NCI-H1436 treated with DMSO at 0.1 percent for 48 hours (cell line): ENCODE results near the gene TAP1.
"Not testable (repeated sequence)": the region's sequence is repeated elsewhere in the genome, so short reads cannot be mapped to it uniquely, and the experiment has no call there.

ENCODE experiments used
- DNase-seq: peaks from one replicate; lab custom pipeline; 2025; lab: John Stamatoyannopoulos, UW

Gene TAP1

DNA sequence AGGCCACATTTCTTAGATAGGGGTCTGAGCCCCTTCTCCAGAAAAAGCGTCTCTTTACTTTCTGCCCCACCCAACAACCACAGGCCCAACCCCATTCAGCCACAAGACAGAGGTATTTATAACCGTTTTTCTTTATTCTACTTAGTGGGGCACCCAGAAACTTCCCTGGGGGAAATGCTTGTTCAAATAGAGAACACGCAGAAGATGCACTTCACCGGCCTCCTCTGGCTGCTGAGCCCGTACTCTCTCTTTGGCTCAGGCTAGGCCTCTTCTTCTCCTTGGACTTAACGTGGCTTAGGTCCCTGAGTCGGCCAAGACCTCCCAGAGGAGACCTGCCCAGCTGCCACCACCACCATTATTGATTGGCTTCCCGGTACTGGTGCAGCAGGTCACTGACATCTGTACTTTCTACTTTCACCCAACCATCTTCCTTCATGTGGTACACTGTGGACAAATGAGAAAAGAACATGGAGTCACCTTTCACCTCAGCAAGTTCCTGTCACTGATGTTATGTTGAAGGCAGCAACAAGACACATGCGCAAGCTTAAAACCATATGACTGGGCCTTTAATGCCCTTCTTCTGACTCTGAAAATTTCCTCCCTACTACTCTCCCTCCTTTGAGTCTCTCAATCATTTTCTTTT, 12.8 kb downstream of the TAP1 start:
- no peak for DNase-seq

DNA sequence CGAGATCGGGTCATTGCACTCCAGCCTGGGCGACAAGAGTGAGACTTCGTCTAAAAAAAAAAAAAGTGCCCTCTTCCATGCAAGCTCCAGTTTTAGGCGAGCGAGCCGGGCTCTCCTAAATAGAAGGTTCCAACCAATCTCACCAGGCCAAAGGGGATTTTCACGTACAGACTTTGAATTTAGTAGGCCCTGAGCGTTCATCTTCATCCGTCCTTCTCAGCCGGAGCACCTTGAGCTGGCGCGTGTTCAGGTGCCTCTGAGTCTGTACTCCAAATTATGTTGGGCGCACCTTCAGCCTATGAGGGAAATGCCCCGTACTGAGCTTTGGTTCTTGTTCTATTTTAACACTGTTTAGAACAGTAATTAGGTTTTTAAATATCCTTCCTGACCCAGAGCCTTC, 14.1 kb downstream of the TAP1 start:
- no peak for DNase-seq

DNA sequence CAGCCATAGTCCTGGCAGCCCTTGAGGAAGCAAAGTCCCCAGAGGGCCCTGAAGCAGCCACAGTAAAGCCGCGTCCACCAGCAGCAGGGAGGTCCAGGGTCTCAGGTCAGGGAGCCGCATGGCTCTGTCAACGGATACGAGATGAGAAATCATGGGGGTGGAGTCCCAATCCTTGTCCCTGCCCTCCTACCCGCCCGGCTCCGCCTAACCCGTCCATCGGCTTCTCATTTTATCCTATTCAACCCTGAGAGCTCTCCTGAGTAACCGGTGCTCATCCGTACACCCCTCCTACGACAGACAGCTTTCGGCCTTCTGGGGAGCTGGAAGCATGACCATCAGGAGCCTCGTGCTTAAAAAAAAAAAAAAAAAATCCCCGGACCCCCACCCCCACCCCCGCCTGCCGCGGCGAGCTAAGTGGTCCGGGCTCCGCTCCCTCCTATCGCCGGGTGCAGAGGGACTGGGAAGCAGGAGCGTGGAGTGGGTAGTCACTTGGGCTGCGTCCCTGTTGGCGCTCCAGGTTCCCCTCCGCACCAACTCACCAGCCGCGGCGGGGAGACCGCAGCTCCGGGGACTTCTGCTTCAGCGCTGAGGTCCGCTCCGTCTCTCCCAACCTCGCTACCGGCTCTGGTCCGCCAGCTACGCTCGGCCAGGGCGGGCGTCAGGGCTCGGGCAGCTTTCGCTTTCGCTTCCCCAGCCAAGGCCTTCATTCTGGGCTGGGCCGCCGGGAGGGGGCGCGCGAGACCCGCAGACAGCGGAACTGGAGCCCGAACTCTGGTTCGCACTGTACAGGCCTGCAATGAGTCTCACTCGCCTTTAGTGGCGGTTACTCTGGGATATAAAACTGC, 15.2 kb downstream of the TAP1 start, which contains the start of gene TAP2:
TSS of gene TAP2 (minus strand) at position 626 of the 845 bp plus-strand sequence. CDS start at position 120, 506 bp downstream.
- DNase-seq = peak; percentile 79

DNA sequence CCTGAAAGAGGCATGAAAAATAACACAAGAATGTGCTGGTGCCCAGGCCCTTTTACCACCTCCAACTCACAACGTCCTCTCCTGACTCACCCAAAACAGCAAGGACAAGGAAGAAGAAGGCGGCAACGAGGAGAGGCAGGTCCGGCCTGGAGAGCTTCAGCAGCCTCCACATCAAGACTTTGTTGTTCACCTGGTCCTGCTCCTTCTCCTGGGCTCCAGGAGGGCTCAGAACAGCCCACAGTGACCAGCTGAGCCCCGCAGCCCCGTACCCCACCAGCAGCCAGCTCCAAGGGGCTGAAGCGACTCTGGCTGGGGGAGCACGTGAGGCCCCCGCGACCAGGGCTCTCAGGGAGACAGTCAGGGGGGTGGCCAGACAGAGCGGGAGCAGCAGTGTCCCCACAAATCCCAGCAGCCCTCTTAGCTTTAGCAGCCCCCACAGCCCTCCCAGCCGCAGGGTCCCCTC, 15.8 kb downstream of the TAP1 start:
- DNase-seq = no peak

DNA sequence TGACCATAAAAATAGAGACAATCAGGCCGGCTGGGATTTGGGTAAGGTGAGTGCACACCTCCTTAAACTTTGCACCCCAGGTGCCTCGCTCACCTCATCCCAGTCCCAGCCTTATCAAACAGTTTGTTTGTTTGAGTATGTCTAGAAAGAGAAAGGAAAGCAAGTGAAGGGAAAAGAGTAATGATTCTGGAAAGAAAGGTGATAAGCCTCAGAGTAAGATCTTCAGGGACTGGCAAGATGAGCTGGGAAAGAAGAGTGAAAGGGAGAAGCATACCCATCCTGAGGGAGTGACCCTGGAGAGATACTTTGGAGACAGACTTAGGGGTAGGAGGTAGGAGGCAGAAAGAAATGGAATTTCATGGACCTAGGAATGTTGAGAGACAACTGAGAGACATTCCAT, 16.6 kb downstream of the TAP1 start:
- no peak for DNase-seq

DNA sequence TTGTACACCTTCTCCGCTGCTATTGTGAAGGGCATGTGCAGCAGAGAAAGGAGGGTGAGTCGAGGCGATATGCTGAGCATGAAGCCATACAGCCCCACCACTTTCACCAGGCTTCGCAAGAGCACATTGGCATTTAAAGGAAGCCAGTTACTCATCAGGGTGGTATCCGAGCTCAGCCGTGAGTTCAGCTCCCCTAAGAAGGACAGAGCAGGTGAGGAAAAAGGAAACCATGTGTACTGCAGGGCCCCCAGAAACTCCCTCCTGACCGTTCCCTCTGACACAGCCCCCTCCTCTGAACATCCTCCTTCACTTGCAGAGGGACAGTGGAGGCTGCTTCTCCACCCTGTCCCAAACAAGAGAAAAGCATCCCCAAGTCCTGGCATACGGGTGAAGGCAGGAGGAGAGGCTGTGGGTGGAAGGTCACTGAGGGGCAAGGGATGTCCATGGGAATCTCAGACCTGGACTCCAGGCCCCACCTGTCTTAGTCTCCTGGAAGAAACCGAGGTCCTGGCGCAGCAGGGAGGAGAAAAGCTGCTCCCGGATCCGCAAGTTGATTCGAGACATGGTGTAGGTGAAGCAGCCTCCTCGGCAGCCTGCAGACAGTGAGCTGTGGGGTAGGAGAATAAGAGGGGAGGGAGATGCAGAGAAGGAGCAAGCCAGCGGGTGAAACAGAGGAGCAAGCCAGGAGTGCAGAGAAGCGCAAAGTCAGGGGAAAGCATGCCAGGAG, 18.2 kb downstream of the TAP1 start:
- DNase-seq = no peak

DNA sequence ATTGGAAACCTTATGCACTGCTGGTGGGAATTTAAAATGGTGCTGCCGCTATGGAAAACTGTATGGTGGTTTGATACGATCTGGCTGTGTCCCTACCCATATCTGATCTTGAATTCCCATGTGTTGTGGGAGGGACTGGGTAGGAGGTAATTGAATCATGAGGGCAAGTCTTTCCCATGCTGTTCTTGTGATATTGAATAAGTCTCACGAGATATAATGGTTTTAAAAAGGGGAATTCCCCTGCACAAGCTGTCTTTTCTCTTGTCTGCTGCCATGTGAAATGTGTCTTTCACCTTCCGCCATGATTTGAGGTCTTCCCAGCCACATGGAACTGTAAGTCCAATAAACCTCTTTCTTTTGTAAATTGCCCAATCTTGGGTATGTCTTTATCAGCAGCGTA, 19.8 kb downstream of the TAP1 start:
- no peak for DNase-seq

DNA sequence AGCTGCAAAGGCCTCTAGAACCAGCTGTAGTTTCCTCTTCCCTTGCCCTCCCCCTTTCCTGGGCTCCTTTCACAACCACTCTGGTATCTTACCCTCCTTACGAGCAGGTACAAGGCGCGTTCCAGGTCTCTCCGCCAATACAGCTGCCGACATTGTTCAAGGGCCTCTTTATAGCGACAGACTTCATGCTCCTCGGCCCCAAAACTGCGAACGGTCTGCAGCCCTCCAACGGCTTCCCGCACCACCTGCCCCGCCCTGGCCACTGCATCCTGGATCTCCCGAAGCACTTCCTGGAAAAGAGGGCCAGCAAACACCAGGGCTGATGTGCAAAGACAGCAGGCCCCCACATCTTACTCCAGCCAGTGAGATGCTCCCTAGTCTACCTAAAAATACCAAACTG, 21.0 kb downstream of the TAP1 start:
- DNase-seq = no peak

DNA sequence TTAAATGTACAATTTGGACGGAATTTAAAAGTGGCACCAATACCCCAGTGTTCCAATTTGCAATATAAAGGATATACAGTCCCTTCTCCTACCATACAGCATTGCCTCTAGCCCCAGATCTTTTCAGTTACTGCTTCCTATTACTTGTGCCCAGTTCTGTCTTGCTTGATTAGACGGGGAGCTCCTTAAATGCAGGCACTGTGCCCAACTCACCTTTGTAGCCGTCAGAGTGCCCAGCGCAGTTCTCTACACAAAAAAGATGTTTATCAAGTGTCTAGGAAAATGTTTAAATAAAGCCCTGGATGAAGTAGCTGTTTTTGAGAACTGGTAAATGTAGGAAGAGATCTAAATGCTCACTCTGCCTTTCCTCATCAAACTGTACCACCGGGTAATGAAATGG, 22.6 kb downstream of the TAP1 start:
- no peak for DNase-seq

DNA sequence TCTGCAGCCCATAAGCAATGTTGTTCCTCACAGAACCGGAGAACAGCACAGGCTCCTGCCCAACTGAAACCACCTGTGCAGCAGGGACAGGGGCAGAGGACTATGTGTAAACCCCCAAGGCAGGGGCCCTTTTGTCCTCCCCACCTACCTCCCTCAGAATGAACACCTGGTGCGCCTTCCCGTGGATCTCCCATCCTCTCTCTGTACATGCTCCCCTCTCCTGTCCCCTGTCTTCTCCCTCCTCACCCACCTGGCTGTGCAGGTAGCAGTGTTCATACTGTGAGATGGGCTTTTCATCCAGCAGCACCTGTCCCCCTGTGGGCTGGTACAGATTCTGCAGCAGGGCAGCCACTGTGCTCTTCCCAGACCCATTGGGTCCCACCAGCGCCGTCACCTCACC, 23.5 kb downstream of the TAP1 start:
- DNase-seq = no peak

DNA sequence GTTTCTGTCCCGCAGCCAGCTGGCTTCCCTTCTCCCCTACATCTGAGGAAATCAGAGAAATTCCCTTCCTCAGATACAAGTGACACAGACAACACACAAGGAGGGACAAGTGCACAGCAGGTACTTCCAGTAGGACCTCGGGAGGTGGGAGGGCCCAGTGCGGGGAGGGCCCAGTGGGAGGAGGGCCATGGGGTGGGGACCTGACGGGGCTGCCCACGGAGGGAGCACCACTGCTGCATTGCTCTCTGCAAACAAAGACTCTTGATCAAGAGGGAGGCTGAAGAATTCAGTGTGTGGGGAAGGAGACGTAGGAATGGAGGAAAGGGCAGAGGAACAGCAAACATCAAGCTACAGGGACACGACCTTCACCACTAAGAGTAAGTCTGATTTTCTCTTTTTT, 24.0 kb downstream of the TAP1 start:
- no peak for DNase-seq

DNA sequence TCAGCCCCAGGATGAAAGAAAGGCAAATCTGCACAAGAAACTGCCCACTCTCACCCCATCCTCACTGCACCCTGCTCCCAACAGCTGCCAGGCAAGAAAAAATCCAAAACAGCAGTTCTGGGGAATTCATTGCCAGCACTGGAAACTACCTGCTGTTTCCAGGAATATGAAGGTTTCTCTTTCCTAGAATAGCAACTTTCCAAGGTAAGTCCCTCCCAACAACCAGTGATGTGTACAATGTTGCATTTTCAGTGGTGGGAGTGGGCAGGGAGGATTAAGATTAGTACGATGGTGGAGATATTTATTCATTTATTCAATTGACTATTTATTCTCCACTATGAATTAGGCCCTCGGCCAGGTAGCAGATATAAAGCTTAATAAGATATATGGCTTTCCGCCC, 26.5 kb downstream of the TAP1 start:
- DNase-seq = no peak

DNA sequence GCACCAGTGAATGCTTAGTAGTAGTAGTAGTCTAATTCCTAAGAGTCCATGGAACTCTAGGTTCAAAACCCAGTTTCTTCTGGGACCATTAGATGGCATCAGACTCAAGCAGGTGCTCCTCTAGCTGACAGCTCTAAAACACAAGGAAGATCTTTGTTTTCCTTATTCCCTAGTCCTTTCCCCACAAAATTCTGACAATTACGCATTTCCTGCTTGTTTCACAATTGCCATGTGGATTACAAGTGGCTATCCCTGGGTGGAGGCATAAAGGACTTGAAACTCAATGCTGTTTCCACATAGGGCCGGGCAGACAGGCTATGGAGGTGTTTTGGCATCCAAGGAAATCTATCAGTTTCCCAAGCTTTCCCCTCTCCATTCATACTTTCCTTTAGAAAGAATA, 27.5 kb downstream of the TAP1 start:
- no peak for DNase-seq

DNA sequence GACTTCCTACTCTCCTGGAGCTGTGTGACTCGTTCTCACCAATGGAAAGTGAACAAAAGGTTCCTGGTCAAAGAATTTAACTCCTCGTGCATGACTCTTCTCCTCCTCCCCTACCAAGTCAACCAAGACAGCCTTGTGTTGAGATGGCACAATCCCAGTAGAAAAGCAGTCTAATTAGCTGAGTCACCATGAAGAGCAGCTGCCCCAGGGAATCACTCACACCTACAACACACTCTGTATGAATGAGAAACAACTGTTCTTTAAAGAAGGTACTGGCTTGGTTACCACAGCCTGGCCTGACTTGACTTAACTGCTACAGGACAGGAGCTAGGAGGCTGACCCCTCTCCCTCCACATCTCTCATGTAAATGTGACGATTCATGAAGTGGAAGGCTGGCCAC, 33.8 kb downstream of the TAP1 start:
- no peak for DNase-seq

DNA sequence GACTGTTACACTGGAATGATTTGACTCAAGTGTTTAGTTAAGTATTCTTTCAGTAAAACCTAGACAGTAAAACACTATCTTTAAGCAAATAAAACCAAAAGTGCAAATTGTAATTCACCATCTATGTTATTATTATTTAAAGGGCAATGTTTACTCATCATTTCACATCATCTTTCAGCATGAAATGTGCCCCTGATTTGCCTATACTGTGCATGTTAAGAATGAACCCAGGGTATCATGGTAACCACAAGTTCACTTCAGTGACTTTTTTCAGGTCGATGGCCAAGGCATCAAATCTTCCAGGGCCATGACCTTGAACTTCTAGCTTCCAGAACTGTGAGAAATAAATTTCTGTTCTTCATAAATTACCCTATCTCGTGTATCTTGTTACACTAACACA, 34.6 kb downstream of the TAP1 start:
- no peak for DNase-seq

DNA sequence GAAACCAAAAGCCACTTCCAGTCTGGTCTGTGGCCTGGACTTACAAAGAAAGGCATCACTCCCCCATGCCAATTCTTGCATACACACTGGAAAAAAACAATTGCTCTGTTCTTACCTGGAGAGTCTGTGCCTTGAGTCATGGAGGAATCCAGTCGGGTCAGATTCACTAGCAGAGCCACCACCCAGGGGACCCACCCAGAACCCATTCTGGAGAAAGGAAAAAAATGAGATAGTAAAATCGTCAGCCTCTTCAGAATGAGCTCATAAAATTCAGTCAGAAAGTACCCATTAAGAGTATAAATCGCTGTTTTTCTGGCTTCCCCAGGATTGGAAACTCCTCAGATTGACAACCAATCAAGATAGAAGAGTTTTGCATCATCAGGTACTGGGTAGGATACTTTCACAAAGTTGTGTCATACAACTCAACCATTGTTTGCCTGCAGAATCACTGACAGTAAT, 36.7 kb downstream of the TAP1 start, which contains the start of gene HLA-DOB:
TSS of gene HLA-DOB (minus strand) at position 257 of the 459 bp plus-strand sequence. CDS start at position 206, 51 bp downstream.
- DNase-seq = no peak

DNA sequence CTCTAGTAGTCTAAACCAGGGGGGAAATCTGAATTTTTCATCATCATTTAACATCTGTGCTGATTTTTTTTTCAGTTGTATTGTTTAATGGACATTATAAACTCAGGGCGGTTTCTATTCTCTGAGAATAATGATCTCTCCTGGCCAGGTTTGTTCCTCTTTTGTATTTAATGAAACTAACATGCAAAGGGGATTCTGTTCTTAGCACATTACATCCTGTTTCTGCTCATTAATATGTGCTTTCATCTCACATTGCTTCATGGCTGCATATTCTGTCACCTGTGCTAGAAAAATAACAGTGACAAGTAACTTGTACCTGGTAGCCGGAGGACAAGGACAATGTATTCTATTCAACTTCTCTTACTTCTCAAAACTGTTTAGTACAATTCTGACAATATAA, 37.5 kb downstream of the TAP1 start:
- DNase-seq = no peak

DNA sequence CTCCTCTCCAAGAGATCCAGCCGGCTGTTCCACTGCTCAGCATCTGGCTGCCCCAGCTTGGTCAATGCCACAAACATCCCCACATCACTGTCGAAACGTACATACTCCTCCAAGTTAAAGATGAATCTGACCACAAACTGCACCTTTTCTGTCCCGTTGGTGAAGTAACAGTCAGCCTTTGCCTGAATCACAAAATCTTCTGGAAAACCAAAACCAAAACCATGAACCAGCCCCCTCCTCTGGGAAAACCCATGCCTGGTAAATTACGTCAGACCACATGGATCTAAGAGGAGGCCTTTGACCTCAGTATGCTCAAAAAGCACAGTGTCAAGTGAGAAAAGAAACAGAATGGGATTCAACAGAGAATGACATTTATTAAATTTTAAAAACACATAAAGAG, 38.4 kb downstream of the TAP1 start:
- no peak for DNase-seq

DNA sequence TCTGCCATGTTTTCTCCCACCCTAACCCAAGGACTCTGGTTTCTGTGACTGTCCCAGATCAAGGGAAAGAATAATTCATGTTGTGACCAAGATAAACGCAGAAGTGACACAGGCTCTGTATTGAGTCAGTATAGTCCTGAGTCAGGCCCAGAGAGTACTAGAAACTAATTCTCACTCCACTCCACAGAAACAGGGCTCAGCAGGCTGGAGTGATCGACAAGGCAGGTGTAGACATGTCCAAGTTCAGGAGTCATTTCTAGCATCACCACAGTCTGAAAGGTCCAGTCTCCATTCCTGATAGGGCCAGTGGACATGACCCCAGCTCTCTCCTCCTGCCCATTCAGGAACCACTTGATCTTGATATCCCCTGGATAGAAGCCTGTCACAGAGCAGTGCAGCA, 39.4 kb downstream of the TAP1 start:
- DNase-seq = no peak

DNA sequence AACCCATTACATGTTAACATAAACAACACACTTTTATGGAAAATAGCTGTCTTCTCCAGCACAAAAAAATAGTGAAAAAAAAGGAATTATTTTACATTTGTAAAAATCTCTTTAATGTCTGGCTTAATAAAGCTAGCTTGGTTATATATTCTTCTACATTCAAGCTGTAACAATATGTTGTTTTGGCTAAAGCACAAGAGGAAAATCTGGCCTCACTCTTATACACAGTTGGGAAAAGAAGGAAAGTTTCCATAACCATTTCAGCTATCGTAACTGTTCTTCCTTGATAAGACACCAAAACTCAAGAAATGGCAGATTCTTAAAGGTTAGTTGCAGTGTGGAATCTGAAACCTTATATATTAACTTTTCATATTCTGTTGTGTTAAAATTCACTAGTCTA, 44.3 kb downstream of the TAP1 start:
- no peak for DNase-seq

DNA sequence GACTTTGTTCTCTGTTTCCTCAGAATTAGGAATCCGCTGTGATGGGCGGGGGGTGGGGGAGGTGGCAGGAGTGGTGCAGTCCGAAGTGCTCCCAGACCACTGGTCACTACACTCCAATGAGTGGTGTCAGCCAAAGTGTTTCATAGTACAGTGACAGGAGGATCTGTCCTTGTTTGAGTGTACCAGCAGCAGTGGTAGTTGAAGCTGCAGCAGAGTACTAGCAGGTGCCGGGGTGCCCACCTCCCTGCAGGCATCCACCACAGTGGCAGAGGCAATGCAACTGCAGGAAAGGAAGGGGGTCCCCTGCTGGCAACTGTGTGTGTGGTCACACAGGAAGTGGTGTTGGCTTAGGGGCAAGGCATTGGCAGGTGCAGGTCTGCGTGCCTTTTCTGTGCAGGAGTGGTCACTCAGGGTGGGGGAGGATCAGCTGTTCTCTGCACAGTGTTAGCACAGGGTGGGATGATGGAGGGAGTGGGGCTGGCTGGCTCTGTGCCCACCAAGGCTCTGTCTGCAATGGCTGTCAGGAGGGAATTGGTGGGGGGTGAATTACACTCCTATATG, 46.4 kb downstream of the TAP1 start:
- DNase-seq = no peak

DNA sequence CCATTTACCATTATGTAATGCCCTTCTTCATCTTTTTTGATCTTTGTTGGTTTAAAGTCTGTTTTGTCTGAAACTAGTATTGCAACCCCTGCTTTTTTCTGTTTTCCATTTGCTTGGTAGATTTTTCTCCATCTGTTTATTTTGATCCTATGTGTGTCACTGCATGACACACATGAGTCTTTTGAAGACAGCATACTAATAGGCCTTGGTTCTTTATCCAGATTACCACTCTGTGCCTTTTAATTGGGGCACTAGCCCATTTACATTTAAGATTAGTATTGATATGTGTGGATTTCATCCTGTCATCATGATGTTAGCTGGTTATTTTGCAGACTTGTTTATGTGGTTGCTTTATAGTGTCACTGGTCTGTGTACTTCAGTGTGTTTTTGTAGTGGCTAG, 48.1 kb downstream of the TAP1 start:
- DNase-seq = not testable (repeated sequence)
